GM12878 (cell line): ENCODE measurements around the gene LAMA4. TPM values are rescaled to one million over a fixed set of nuclear protein-coding genes. Genes with fewer than 3 reads are reported as not detected.
"Not testable (repeated sequence)": the region's sequence is repeated elsewhere in the genome, so short reads cannot be mapped to it uniquely, and the experiment has no call there.

ENCODE experiments used
- ATAC-seq: fragments of 200-7000 bp; cut with Tn5 transposase; 3 replicates; pipeline ENCODE4 v1.9.1; 2020; ENCODE audit warnings: mild to moderate bottlenecking, moderate library complexity
- BruUV-seq: library from RNA; stranded (reverse); fragments of 400-500 nt; replicated peaks from 2 replicates; lab custom pipeline; 2021; lab: Mats Ljungman, UMichigan
- CTCF ChIA-PET: fragments of 300-600 bp; sonication (Branson Sonifier 250); formaldehyde crosslinking; extraction: SDS; loops from one replicate; lab custom pipeline; 2021; ENCODE audit warnings: inconsistent platforms; lab: Yijun Ruan, JAX
- POLR2A ChIA-PET: fragments of 350-600 bp; formaldehyde crosslinking; extraction: SDS; loops from one replicate; lab custom pipeline; 2021; ENCODE audit warnings: inconsistent platforms; lab: Charles Lee
- RAD21 ChIA-PET: fragments of 300-600 bp; sonication (Branson Sonifier 250); formaldehyde crosslinking; loops from one replicate; lab custom pipeline; 2023; ENCODE audit warnings: antibody characterized with exemption; ENCODE audit not compliant: unreplicated experiment; lab: Charles Lee
- SMC1A ChIA-PET: fragments of 300-600 bp; sonication (Branson Sonifier 250); formaldehyde crosslinking; loops from one replicate; lab custom pipeline; 2023; ENCODE audit not compliant: unreplicated experiment, uncharacterized antibody; lab: Charles Lee
- DNase-seq: peaks from one replicate; pipeline ENCODE4 v3.0.0-alpha.2; 2011; ENCODE audit warnings: low read depth, low spot score
- FAIRE-seq: peaks from 3 replicates; lab custom pipeline; 2011; peaks lifted over from hg19 to GRCh38; lab: Jason Lieb, UNC
- H2AFZ ChIP-seq: 2 replicates; pipeline ENCODE4 v1.6.0; 2011; ENCODE audit warnings: low read depth, low read length, control low read depth; ENCODE audit not compliant: control insufficient read depth
- H3K27ac ChIP-seq: 2 replicates; pipeline ENCODE4 v1.5.1; 2011; ENCODE audit warnings: control low read depth; ENCODE audit not compliant: control insufficient read depth, insufficient read depth
- H3K27me3 ChIP-seq, 2 experiments: replicated peaks in 1 of 2; 2 replicates each; pipeline versions ENCODE4 v1.6.0 to v1.6.1; 2011; ENCODE audit warnings: low read length in 1 of 2; ENCODE audit not compliant: control insufficient read depth in 2 of 2, insufficient read depth in 2 of 2
- H3K36me3 ChIP-seq, 2 experiments: 2 replicates each; pipeline ENCODE4 v1.5.1; 2011; ENCODE audit warnings: low read length in 1 of 2; ENCODE audit not compliant: control insufficient read depth in 2 of 2, insufficient read depth in 2 of 2
- H3K4me1 ChIP-seq: 2 replicates; pipeline ENCODE4 v1.6.1; 2011; ENCODE audit warnings: mild to moderate bottlenecking, low read length, moderate library complexity, mixed read lengths; ENCODE audit not compliant: control insufficient read depth, insufficient read depth
- H3K4me2 ChIP-seq: 2 replicates; pipeline ENCODE4 v1.6.0; 2011; ENCODE audit warnings: control low read depth; ENCODE audit not compliant: control insufficient read depth, insufficient read depth
- H3K4me3 ChIP-seq: fragments of 200-600 bp; sonication (generic); 2 replicates; pipeline ENCODE4 v1.5.1; 2016
- H3K79me2 ChIP-seq: 2 replicates; pipeline ENCODE4 v1.6.0; 2011; ENCODE audit warnings: low read length; ENCODE audit not compliant: control insufficient read depth, insufficient read depth
- H3K9ac ChIP-seq: 2 replicates; pipeline ENCODE4 v1.8.0; 2011; ENCODE audit warnings: low read length, control low read depth, mixed read lengths; ENCODE audit not compliant: control insufficient read depth, insufficient read depth
- H3K9me3 ChIP-seq: replicated peaks from 3 replicates; pipeline ENCODE4 v1.5.1; 2011; ENCODE audit warnings: mild to moderate bottlenecking, low read length; ENCODE audit not compliant: control insufficient read depth, insufficient read depth
- H4K20me1 ChIP-seq: 2 replicates; pipeline ENCODE4 v1.6.0; 2011; ENCODE audit not compliant: control insufficient read depth, insufficient read depth
- RELA ChIP-seq: fragments of 450-650 bp; IDR thresholded peaks from 2 replicates; pipeline ENCODE4 v1.8.0; 2014; ENCODE audit warnings: borderline replicate concordance; ENCODE audit not compliant: partially characterized antibody
- SMAD1 ChIP-seq: fragments of 450-650 bp; IDR thresholded peaks from 2 replicates; pipeline ENCODE4 v1.6.1; 2018; ENCODE audit warnings: mild to moderate bottlenecking, low read depth; ENCODE audit not compliant: partially characterized antibody
- WGBS: methylation state at CpG from one replicate; pipeline ENCODE4 v1.1.6; 2016; ENCODE audit warnings: low lambda C conversion rate; ENCODE audit not compliant: insufficient replicate concordance, insufficient coverage; ENCODE audit errors: missing lambda C conversion rate; 5-methylcytosine and 5-hydroxymethylcytosine counted together
- in situ Hi-C: fragments of 300-500 bp; cut with MboI; formaldehyde crosslinking; loops from 9 replicates; pipeline ENCODE4 v1.14.3; 2018; ENCODE audit warnings: mixed read lengths
- intact Hi-C: fragments of 100-400 bp; cut with micrococcal nuclease; formaldehyde crosslinking; loops from one replicate; pipeline ENCODE4 v1.14.2; 2022; ENCODE audit not compliant: unreplicated experiment
- polyA plus RNA-seq, 11 experiments: library from polyadenylated mRNA; depleted of rRNA in 4 of 11; unstranded in 6 of 11; stranded (reverse) in 5 of 11; fragments of >200 nt; fragmentation: Nextera tagmentation in 4 of 11; fragmentation: Illumina TruSeq in 1 of 11; extraction: Ambion mirVana in 4 of 11; extraction: Trizol in 1 of 11; gene quantifications; 1 replicate in 1 of 11; 2 replicates in 10 of 11; pipeline versions ENCODE4 v1.2.1 to v1.2.3, GENCODE V29; 2011 to 2016; ENCODE audit warnings: inconsistent platforms in 2 of 11, missing spikeins in 2 of 11, low read depth in 1 of 11
- total RNA-seq, 4 experiments: library from RNA; depleted of rRNA in 3 of 4; stranded (reverse); fragments of >200 nt in 3 of 4; fragmentation: Illumina TruSeq in 1 of 4; extraction: Trizol in 1 of 4; gene quantifications; 2 replicates each; pipeline versions ENCODE4 v1.2.1 to v1.2.3, GENCODE V29; 2013 to 2021
- TF ChIP-seq, protein P1 (sequence below): IDR thresholded peaks from 2 replicates; pipeline ENCODE4 v1.6.1; 2011; ENCODE audit warnings: borderline replicate concordance, low read depth, mild to moderate bottlenecking, moderate library complexity, mixed read lengths, low read length; ENCODE audit not compliant: insufficient read depth; ENCODE audit errors: extremely low read length

The LAMA4 gene
- total and polyA plus RNA-seq, 10 of the 15 experiments (the other 5 are each of a cell fraction or from before 2014, with no cell fraction given) = 0.11 to 0.21 (median 0.14) TPM; not detected in 7

DNA sequence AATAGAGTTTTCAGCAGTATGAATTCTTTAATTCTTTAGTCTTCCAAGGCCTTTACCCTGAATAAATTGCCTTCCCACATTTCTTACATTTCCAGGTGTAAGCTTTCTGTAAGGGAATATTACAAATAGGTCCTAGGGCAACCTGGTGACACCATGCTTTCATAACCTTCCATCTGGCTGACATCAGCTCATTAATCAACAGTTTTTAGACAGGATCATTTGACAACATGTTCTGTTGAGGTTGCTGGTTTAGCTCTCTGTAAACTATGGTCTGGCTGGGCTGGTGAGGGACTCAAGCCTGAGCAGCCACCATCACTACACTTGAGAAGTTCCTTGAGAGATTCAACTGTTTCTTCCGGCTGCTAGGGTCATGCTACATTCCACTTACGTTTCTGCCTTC is 147.8 kb downstream of the LAMA4 start:
- in situ Hi-C loops (no loop called here), intact Hi-C loops (no loop called here)
- H3K9me3 ChIP-seq = no peaks in the 10 kb centered on the region
- H3K4me1 ChIP-seq = no peaks in the 10 kb centered on the region
- no peak overlapping the region for H3K9ac ChIP-seq
- ChIA-PET POLR2A (no interaction called here), RAD21 (no interaction called here), SMC1A (no interaction called here), CTCF (no interaction called here)
- DNase-seq = no peak
- FAIRE-seq = no peak
- ATAC-seq = no peak
- no peaks in the 10 kb centered on the region for H3K36me3 ChIP-seq
- no peaks in the 10 kb centered on the region for H3K79me2 ChIP-seq
- no peaks in the 10 kb centered on the region for H3K27me3 ChIP-seq
- no peak overlapping the region for H3K4me3 ChIP-seq
- no TSS peak for BruUV-seq
- no peak overlapping the region for H3K4me2 ChIP-seq
- no peak overlapping the region for H2AFZ ChIP-seq
- no peaks in the 10 kb centered on the region for H4K20me1 ChIP-seq
- H3K27ac ChIP-seq = no peak overlapping the region
- no peak for TF ChIP-seq RELA
- TF ChIP-seq, protein P1, sequence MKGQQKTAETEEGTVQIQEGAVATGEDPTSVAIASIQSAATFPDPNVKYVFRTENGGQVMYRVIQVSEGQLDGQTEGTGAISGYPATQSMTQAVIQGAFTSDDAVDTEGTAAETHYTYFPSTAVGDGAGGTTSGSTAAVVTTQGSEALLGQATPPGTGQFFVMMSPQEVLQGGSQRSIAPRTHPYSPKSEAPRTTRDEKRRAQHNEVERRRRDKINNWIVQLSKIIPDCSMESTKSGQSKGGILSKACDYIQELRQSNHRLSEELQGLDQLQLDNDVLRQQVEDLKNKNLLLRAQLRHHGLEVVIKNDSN = no peak
- no peak for TF ChIP-seq SMAD1
- WGBS = 41% methylated on average over 2 of the region's 2 CpGs

DNA sequence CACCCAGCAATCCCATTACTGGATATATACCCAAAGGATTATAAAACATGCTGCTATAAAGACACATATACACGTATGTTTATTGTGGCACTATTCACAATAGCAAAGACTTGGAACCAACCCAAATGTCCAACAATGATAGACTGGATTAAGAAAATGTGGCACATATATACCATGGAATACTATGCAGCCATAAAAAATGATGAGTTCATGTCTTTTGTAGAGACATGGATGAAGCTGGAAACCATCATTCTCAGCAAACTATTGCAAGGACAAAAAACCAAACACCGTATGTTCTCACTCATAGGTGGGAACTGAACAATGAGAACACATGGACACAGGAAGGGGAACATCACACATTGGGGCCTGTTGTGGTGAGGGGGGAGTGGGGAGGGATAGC is 148.3 kb downstream of the LAMA4 start:
- in situ Hi-C loops, H3K9me3 ChIP-seq, H3K27me3 ChIP-seq, intact Hi-C loops, FAIRE-seq, H3K9ac ChIP-seq, H3K4me1 ChIP-seq, H2AFZ ChIP-seq, H3K27ac ChIP-seq, POLR2A ChIA-PET, ATAC-seq, H3K79me2 ChIP-seq, SMC1A ChIA-PET, H3K4me3 ChIP-seq, H3K36me3 ChIP-seq, BruUV-seq, RAD21 ChIA-PET, H4K20me1 ChIP-seq, CTCF ChIA-PET, DNase-seq, H3K4me2 ChIP-seq: not testable (repeated sequence)
- 88% methylated on average over 2 of the region's 2 CpGs for WGBS
